ENCODE measurements around the gene STH.

The STH gene

GRCh38 chr17:45997166-45997565 lies 1.9 kb upstream of the STH start:
- TF ChIP-seq CTCF (IDR thresholded peaks at IDR 0.05; ENCODE audit: low read length) (no peak), EZH2 (IDR thresholded peaks at IDR 0.05; ENCODE audit: borderline replicate concordance, low read length) (no peak)
- Histone ChIP-seq H3K9me3 (ENCODE audit: low read length) (no peaks in the 10 kb centered on the region), H3K9me2 (ENCODE audit: low read depth, low read length) (no peaks in the 10 kb centered on the region), H3K4me3 (ENCODE audit: low read depth, low read length, poor library complexity, severe bottlenecking) (no peak overlapping the region), H3K79me2 (ENCODE audit: insufficient read depth, low read length) (no peaks in the 10 kb centered on the region), H3K9ac (ENCODE audit: low read length) (no peak overlapping the region), H3K27me3 (ENCODE audit: insufficient read depth, low read length) (peaks cover 6% of the 10 kb centered on the region; the same call in 1 of the 2 replicates), H3K4me1 (ENCODE audit: insufficient read depth, low read length, severe bottlenecking) (no peaks in the 10 kb centered on the region), H4K20me1 (ENCODE audit: insufficient read depth, low read length) (no peaks in the 10 kb centered on the region), H2AFZ (ENCODE audit: low read length) (no peak overlapping the region), H3F3A (ENCODE audit: insufficient read depth, low read length) (no peaks in the 10 kb centered on the region), H3K27ac (ENCODE audit: low read depth, low read length, poor library complexity, severe bottlenecking) (no peak overlapping the region), H3K4me2 (ENCODE audit: low read length) (no peak overlapping the region), H3K36me3 (ENCODE audit: insufficient read depth, low read length) (no peaks in the 10 kb centered on the region)

GRCh38 chr17:45997624-45998023 lies 1.4 kb upstream of the STH start:
- Histone ChIP-seq H3F3A (ENCODE audit: insufficient read depth, low read length) (no peaks in the 10 kb centered on the region), H3K4me1 (ENCODE audit: insufficient read depth, low read length, severe bottlenecking) (no peaks in the 10 kb centered on the region), H3K9me2 (ENCODE audit: low read depth, low read length) (no peaks in the 10 kb centered on the region), H3K9me3 (ENCODE audit: low read length) (no peaks in the 10 kb centered on the region), H3K4me3 (ENCODE audit: low read depth, low read length, poor library complexity, severe bottlenecking) (no peak overlapping the region), H3K79me2 (ENCODE audit: insufficient read depth, low read length) (no peaks in the 10 kb centered on the region), H4K20me1 (ENCODE audit: insufficient read depth, low read length) (no peaks in the 10 kb centered on the region), H3K27me3 (ENCODE audit: insufficient read depth, low read length) (peaks cover 6% of the 10 kb centered on the region; the same call in 1 of the 2 replicates), H3K4me2 (ENCODE audit: low read length) (no peak overlapping the region), H3K36me3 (ENCODE audit: insufficient read depth, low read length) (no peaks in the 10 kb centered on the region), H2AFZ (ENCODE audit: low read length) (no peak overlapping the region), H3K27ac (ENCODE audit: low read depth, low read length, poor library complexity, severe bottlenecking) (no peak overlapping the region), H3K9ac (ENCODE audit: low read length) (no peak overlapping the region)
- TF ChIP-seq CTCF (IDR thresholded peaks at IDR 0.05; ENCODE audit: low read length) = no peak
- TF ChIP-seq EZH2 (IDR thresholded peaks at IDR 0.05; ENCODE audit: borderline replicate concordance, low read length) = no peak

GRCh38 chr17:45999900-46000290 lies 845 bp downstream of the STH start:
- Histone ChIP-seq H3K36me3 (ENCODE audit: insufficient read depth, low read length) (no peaks in the 10 kb centered on the region), H4K20me1 (ENCODE audit: insufficient read depth, low read length) (no peaks in the 10 kb centered on the region), H3K4me1 (ENCODE audit: insufficient read depth, low read length, severe bottlenecking) (no peaks in the 10 kb centered on the region), H3K27me3 (ENCODE audit: insufficient read depth, low read length) (peaks cover 6% of the 10 kb centered on the region; the same call in 1 of the 2 replicates), H2AFZ (ENCODE audit: low read length) (no peak overlapping the region), H3K9ac (ENCODE audit: low read length) (no peak overlapping the region), H3K9me2 (ENCODE audit: low read depth, low read length) (no peaks in the 10 kb centered on the region), H3K9me3 (ENCODE audit: low read length) (no peaks in the 10 kb centered on the region), H3K4me3 (ENCODE audit: low read depth, low read length, poor library complexity, severe bottlenecking) (no peak overlapping the region), H3K27ac (ENCODE audit: low read depth, low read length, poor library complexity, severe bottlenecking) (no peak overlapping the region), H3K79me2 (ENCODE audit: insufficient read depth, low read length) (no peaks in the 10 kb centered on the region), H3F3A (ENCODE audit: insufficient read depth, low read length) (no peaks in the 10 kb centered on the region), H3K4me2 (ENCODE audit: low read length) (no peak overlapping the region)
- TF ChIP-seq CTCF (IDR thresholded peaks at IDR 0.05; ENCODE audit: low read length) = no peak
- no peak for TF ChIP-seq EZH2 (IDR thresholded peaks at IDR 0.05; ENCODE audit: borderline replicate concordance, low read length)

Data from OCI-LY1 (cell line).